ENCODE measurements around the gene TRIP10. TPM values are rescaled to one million over a fixed set of nuclear protein-coding genes. Genes with fewer than 3 reads are reported as not detected.

TRIP10 gene
- total and polyA plus RNA-seq, 10 of the 15 experiments (the other 5 are each of a cell fraction or from before 2014, with no cell fraction given), result 0.79 to 54.5 (median 32.5) TPM

DNA sequence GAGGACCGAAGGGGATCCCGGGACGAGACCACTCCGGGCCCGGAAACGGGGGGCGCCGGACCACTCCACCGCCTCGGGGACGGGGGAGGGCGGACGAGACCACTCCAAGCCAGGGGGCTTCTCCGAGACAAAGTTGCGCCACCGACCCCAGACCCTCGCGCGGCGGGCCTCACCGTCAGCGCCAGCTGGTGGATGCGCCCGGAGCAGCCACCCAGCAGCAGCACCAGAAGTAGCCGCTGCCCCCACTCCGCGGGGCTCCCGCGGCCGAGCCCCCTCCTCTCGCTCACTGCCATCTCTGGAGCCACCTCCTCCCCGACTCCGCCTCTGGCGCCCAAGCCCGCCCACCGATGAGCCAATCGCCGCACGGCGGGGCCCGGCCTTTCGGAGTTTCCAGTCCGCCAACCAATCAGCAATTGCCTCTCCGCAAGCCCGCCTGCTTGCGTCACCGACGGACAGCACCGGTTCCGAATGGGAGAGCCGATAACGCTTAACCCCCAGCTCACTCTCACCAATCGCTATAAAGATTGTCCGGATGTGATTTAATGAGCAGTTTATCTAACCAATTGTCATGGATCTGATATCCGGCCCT, 2.1 kb upstream of the TRIP10 start, which contains the start of gene GPR108 (continued):
- TF ChIP-seq EP300 (IDR thresholded peaks at IDR 0.05; ENCODE audit: borderline replicate concordance in 1 of 2, control insufficient read depth in 1 of 2, low read depth in 2 of 2, low read length in 2 of 2) (no peak), MTA3 (IDR thresholded peaks at IDR 0.05; ENCODE audit: borderline replicate concordance, low read length) (no peak), ZSCAN29 (IDR thresholded peaks at IDR 0.05) (0 out of 2 replicates have a peak, but pooled peaks have one; percentile 12), IRF3 (IDR thresholded peaks at IDR 0.05) (peak; percentile 99), RBBP5 (conservative IDR thresholded peaks at IDR 0.05) (no peak), MTA2 (IDR thresholded peaks at IDR 0.05; ENCODE audit: low read depth) (peak; percentile 30; the same call in 1 of the 2 replicates), NFIC (IDR thresholded peaks at IDR 0.05; ENCODE audit: low read depth, low read length) (peak; percentile 64; the same call in 1 of the 2 replicates), POLR2A (IDR thresholded peaks at IDR 0.05; ENCODE audit: low read depth, low read length) (peak; percentile 66), CUX1 (IDR thresholded peaks at IDR 0.05; ENCODE audit: insufficient replicate concordance, low read depth, low read length) (no peak), CREM (IDR thresholded peaks at IDR 0.05; ENCODE audit: low read depth) (peak; percentile 98), YBX1 (IDR thresholded peaks at IDR 0.05) (no peak), PKNOX1 (IDR thresholded peaks at IDR 0.05) (peak; percentile 100), EZH2 (IDR thresholded peaks at IDR 0.05; ENCODE audit: borderline replicate concordance, control insufficient read depth, low read depth, low read length) (no peak), NFYA (IDR thresholded peaks at IDR 0.05; ENCODE audit: borderline replicate concordance, low read depth, low read length) (peak; percentile 87), RELB (IDR thresholded peaks at IDR 0.05; ENCODE audit: low read depth) (peak; percentile 99), SUZ12 (IDR thresholded peaks at IDR 0.05; ENCODE audit: unreplicated experiment) (no peak), GATAD2B (conservative IDR thresholded peaks at IDR 0.05; ENCODE audit: low read depth) (peak; percentile 94)
- TF ChIP-seq, protein P1, sequence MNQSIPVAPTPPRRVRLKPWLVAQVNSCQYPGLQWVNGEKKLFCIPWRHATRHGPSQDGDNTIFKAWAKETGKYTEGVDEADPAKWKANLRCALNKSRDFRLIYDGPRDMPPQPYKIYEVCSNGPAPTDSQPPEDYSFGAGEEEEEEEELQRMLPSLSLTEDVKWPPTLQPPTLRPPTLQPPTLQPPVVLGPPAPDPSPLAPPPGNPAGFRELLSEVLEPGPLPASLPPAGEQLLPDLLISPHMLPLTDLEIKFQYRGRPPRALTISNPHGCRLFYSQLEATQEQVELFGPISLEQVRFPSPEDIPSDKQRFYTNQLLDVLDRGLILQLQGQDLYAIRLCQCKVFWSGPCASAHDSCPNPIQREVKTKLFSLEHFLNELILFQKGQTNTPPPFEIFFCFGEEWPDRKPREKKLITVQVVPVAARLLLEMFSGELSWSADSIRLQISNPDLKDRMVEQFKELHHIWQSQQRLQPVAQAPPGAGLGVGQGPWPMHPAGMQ (IDR thresholded peaks at IDR 0.05; ENCODE audit: borderline replicate concordance), result no peak
- TF ChIP-seq, protein P2, sequence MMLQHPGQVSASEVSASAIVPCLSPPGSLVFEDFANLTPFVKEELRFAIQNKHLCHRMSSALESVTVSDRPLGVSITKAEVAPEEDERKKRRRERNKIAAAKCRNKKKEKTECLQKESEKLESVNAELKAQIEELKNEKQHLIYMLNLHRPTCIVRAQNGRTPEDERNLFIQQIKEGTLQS (IDR thresholded peaks at IDR 0.05; ENCODE audit: borderline replicate concordance, extremely low read depth, low read depth, low read length), result no peak

Data from GM12878 (cell line).